GDM1 (cell line): ENCODE results near the gene MYH9.

Source experiments
- DNase-seq: peaks from one replicate; lab custom pipeline; 2025; lab: John Stamatoyannopoulos, UW

The MYH9 gene

DNA sequence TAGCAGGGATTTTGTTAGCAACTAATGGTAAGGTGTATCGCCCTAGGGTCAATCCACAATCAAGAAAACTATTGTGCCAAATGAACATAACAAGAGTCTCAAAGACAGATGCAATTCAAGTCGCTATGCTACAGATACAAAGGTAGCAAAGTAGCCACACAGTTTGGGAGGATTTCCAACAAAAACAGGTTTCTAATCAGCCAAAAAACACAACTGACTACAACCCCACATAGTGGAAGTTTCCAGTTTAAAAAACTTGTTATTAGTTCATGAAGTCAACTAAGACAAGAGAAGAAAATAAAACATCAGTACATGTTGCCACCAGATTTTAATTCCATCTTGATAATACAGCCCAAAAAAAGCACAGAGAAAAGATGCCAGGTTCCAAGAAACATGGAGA, 38.0 kb downstream of the MYH9 start:
- DNase-seq: no peak

DNA sequence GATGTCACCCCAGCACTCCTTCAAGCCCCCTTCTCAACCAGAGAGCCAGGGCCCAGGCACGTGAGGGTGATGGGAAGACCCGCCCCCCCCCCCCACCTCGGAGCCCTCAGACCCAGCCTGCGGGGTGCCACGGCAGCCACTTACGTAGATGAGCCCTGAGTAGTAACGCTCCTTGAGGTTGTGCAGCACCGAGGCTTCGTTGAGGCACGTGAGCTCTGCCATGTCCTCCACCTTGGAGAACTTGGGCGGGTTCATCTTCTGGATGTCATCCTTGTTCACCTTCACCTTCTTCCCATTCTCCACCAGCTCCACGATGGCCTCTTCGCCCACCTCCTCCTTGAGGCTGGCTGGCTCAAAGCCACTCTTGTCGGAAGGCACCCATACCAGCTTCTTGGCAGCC, 39.0 kb downstream of the MYH9 start:
- DNase-seq: no peak

DNA sequence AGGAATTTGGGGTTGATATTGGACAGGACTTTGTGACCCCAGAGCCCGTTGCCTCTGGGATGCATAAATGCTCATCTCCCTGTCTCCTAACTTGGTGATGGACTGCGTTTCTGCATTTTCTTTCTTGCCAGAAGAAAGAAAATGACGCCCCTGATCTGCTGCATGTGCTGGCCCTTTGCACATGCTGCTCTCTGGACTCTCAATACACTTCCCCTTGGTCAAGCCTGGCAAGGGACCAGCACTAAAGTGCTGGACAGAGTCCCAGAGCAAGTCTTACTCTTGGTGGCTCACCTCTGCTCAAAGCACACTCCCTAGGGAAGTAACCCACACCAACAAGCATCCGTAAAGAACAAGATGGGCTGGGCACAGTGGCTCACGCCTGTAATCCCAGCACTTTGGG, 40.7 kb downstream of the MYH9 start:
- no peak for DNase-seq

DNA sequence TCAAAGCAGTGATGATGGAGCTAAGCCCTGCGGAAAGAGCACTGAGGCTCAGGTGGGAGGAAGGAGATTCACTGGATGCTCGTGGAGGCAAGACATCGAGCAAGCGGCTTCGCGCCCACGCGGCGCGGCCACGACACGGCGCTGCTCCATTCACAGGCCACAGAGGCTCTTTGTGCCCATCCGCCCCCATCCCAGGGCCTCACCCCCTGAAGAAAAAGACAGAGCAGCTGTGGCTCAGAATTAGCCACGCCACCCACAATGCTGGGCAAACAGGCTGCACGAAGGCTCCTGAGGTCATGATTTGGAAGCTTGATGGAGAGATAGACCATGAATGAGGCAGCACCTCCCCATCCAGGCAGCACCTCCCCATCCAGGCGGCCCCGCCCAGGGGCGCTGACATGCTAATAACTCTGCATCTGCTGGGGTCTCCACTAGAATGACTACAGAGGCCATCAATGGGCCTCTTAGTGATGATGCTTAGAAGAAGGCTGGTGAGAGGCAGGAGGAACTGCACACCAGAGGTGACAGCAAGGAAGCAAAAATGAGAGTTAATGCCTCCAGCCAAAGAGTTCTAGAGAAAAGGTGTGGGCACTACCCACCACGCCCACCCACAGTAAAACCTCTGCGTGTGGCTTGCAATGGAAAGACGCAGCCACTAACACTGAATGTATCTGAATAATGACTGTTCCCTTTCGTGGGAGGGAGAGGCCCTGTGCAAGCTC, 43.5 kb downstream of the MYH9 start:
- no peak for DNase-seq

DNA sequence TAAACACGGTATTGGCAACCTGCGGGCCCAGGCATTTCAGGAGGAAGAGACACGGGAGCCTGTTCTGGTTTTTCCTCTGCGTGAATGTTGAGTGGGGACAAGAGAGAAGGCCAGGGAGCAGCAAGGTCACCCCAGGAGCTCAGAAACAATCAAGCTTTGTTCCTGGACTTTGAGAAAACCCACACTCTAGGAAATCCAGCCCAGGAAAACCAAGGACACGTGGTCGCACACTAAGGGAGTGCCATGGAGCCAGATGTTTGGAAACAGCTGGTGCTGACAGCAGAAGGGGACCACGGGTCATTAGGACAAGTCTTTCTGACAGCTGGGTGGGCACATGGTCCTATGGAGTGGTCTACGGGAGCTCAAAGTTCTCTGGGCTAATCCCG, 44.1 kb downstream of the MYH9 start:
- DNase-seq: no peak

DNA sequence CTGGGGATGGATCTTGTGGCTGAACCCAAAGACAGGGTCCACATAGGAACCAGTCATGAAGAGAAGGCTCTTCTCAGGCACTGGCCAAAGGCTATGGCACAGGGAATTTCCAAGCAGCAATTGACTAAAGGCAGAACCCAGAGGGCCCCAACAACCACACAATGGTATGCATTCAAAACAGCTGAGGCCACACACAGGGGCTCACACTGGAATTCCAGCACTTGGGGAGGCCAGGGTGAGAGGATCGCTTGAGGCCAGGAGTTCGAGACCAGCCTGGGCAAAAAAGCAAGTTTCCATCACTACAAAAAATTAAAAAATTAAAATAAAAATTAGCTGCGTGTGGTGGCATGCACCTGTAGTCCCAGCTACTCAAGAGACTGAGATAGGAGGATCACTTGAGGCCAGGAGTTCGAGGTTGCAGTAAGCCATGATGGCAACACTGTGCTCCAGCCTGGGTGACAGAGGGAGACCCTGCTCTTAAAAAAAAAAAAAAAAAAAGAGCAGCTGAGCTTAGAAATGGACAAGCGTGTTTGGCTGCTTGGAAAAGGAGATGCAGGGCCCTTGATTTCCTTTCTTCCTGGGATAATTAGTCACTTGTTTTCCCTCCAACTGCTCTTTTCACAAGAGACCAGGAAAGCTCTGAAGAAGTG, 44.6 kb downstream of the MYH9 start:
- DNase-seq: no peak

DNA sequence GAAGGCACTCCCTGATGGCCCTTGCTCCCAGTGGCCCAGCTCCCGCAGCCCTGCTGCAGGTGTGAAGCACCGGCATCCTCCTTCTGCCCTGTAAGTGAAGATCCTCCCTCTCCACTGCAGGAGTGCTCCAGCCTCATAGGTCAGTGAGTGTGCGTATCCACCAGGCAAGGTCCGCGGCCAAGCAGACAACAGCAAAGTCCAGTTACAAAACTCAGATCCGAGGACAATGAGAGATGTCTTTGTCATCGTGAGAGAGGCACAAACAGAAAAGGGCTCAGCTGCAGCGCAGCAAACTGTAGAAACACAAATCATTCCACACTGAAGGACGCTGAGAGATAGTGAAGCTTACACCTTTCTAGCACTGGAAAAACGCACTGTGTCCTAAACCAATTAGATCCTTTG, 46.1 kb downstream of the MYH9 start:
- DNase-seq: no peak

DNA sequence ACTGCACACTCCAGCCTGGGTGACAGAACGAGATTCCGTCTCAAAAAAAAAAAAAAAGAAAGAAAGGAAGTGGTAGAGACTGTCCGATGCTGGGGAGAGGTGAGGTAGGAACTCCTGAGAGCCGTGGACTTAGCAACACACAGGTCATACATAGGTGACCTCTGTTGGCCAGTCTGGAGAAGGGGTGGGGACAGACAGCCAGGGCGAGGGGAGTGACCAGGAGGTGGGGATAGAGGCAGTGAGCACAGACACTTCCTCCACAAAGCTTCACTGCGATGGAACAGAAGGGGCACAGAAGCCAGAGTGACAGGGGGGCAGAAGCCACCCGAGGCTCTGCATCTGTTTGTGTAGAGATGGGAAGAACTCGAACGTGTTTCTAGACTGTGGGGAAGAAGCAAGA, 47.1 kb downstream of the MYH9 start:
- no peak for DNase-seq

DNA sequence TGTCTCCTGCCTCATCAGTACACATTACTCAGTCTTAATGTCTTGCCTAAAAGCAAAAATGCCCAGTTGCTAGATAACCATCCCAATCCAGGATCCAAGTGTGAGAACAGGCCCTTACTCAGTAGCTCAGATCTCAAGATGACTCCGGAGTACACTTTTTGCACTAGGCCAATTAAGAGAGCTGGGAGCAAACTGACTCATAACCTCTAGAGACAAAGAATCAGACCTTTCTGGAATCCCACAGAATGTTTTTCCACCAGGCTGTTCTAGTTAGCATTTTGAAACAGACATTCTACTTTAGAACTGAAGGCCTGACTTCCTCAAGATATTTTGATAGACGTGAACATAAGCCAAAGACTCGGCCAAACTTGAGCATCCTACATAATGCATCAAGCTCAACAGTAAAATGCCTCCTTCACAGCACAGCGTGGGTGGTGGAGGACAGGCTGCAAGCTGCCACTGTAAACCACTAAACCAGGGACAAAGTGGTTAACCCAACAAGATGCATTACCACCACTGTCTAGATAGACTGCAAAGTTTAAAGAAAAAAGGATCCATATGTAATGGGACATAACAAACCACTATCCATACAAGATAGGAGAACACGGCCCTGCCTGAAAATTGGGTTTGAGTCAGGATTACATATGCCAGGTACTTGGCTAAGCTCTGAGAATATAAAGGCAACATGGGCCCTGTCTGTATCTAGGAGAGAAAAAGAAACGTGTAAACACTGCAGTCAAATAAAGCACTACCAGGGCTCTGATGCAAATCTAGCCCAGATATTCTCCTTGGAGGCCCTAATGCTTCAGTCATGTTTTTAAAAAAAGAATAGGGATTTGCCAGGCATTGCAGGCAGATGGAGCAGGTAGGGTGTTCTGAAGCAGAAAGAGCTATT, 48.3 kb downstream of the MYH9 start:
- no peak for DNase-seq

DNA sequence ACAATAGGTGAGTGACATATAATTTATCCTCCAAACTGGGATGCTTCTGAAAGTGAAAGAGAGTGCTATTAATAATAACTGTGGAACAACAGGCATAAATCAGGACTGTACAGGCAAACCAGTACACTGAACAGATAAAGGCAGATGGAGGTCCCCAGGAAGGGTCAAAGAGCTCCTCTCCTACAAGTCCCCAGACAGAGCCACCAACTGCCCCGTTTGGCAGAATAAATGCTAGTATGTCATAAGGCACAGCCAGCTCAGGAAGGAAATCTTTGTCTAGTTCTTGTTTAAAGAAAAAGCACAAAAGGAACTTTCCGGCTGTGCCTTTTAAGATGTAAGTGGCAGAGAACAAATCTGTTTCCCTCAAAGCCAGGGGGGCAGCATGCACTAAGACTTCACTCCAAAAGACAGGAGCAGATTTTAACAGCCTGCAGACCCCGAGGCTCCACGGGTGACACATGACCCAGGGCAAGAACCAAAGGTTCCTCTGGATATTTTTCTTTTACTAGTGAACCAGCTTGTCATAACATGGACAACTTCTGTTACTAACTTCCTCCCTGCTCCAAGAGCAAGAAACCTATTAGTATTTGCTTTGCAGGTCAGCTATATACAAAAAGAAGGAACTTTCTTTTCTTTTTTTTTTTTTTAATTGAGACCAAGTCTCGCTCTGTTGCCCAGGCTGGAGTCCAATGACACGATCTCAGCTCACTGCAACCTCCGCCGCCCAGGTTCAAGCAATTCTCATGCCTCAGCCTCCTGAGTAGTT, 50.2 kb downstream of the MYH9 start:
- no peak for DNase-seq

DNA sequence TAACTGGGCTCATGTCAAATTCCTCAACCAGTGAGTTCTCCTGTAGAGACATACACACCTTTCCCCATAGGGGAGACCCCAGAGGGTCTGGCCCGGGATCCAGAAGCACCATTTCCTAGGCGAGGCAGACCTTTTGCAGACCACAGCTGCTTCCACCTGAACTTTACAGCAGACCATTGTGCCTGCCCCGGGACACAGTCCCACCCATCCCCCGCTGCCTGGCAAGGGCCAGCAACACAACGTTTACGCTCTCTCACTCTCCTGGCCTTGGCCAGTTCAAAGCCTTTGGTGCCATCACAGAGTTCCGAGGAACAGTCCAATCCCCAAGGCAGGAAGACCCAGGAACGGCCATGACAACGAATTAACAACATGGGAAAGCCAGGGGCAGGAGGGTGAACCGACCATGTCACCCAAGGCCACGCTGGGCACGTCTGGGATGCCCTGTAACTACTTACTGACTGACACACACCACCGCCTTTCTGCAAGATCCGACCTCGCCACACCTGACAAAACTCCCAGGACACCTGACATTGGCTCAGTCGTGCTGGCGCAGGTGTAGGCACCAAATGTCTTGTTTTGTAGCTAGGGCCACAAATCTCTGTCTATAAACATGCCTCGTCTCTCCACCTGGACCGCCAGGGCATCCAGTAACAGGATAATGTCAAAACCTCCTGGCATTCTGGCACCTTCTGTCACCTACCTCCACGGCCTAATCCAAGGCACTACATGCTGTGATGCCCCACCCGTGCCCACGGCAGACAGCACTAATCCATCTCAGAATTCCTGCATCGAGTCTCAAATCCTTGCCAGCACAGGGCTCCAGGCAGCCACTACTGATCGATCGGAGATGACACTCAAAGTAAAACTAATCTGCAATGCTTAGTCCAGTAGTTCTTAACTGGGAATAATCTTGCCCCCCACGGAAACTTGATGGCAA, 51.3 kb downstream of the MYH9 start:
- DNase-seq: no peak

DNA sequence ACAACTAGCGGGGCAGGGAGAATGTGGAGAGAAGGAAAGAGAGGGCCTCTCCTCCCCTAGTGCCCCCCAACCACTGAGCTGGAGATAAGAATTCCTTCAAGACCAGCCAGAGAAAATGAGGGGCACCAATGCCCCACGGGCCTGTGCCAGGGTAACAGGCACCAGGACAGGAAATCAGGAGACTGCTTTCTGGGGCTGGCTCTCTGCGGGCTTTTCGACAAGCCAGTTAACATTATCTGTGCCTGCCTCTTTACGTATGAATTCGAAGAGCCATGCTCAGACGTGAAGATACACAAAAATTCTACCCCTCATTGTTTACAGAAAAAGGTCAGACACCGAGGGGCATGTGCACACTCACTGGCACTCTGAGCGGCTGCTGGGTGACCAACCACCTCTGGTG, 52.1 kb downstream of the MYH9 start:
- DNase-seq: no peak

DNA sequence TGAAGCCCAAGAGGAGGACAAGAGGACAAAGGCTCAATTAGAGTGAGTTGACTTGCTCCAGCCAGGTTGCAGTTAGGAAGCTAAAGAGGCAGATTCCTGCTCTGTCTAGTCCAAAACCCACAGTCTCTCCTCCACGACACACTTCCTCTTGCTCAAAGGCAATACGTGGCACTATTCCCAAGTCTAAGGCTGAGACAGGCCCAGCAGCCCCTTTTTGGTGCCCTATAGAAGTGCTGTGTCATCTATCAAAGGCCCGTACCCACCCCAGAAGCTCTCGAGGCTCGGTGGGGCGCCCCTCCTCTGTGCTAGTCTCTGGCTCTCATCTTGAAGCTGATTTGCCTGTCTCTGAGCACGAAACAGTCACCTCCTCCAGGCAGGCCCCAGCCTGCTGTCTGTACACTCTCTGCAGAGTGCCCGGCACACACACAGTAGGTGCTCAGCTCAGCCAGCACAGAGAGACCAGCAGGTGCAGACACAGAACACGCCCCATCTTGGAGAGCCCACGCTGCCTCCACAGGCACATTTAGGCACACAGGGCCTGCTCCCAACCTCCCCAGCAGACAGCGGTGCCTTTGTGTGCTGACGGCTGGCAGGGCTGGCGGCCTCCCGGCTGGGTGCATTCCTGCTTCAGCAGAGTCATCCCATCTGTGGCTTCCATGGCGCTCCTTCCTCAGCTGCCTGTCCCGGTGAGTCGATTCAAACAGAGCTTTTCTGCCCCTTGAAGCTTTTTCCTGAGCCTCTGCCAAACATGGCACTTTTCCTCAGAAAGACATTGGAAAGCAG, 52.8 kb downstream of the MYH9 start:
- DNase-seq: peak; percentile 66

DNA sequence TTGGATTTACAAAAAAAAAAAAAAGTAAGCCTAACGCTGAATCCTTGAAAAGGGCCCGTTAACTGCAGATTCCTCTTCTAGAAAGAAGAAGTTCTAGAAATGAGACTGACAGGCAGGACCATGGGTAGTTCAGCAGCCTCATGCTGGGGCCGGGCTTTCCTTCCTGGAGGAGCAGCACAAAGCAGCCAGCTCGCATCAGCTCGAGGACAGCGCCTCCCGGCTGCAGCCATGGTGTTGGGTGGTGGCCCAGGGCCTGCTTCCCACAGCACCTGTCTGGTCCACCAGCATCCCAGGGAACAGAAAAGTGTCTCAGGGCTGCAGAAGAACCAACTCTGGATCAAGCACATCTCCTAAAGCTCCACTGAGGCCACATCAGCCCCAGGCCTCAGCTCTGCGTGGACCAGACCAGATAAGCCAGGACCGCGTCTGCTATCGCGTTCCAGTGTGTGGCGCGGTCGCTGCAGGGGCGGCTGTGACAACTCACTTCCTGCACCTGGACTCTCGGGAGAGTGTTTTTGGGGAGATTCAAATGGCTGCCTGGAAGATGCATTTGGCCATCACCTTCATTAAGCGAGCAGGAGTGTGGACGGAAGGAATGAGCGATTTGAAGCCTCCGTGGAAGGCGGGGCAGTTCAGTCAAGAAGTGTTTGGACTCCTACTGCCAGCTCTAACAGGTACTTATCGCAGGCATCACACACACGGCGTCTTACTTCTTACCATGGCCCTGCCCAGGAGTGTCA, 53.5 kb downstream of the MYH9 start:
- peak; percentile 53 for DNase-seq

DNA sequence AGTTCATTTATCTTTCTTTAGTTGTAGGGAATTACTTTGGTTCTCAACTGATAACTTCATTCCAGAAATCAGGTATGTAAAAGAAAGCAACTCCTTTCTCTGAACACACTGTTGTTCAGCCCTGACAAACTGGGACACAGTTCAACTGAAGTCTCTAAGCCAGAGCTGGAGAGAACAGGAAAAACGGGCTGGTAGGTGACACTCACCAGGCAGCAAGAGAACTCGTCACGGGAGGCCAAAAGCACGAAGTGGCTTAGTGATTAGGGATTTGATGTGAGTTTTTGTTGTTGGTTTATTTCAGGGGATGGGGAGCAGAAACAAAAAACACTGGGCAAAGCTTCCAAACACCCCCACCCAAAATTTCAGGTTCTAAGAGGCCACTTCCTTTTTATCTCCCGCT, 54.1 kb downstream of the MYH9 start:
- no peak for DNase-seq

DNA sequence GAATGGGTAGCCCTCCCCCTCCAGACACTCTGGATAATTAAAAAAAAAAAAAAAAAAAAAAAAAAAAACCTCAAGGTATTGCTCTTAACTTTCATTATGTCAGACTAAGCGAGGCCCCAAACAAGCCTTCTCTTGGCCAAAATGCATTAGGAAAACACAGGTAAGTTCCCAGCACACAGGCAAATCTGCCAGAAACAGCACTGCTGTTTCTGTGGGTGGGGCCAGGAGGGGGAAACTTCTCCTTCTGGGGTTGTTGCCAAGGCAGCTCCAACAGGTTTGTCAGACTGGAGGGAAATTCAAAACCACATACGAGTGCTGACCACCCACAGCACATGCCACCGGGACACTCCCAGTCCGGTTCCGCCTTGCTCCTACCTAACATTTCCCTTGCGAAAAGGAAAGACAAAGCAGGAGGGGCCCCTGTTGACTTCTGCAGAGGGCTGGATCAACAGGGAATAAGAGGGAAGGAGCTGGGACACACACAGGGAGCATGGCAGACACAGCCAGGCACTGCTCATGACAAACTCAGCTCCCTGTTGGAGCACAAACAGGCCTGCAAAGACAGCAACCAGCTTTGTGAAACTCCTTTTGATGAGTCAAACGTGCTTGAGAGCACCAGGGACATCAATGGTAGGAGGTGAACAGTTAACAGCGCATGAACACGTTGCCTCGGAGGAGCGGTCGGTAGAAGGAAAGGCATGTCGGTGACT, 55.0 kb downstream of the MYH9 start:
- DNase-seq: peak; percentile 35

DNA sequence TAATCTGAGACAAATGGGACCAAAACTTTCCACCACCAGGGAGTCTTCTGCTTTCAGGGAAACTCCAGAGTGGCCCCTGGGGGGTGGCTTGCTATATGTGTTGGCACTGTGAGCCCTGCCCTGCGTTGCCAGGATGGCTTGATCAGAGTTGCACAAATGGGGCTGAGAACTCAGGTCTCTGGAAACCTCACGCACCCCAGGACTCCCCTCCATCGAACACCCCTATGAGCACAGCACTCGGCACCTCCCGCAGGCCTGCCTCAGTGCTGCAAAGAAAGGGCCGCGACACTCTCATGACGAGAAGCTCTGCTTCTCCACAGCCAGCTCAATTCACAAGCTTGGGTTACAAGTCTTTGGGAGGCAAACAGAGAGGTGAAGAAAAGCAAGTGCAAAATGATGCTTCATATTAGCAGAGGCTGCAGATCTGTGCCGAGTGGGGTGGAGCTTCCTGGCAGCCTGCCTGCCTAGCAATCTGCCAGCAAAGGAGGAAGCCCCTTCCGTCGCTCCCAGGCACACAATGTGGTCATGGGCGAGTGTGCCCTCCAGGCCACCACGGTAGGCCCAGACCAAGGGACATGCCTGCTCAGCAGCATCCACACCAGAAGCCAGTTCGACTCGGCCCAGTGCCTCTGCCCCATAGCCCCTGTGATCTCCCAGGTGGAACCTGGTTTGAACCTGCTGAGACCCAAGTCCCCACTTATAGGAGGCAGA, 55.7 kb downstream of the MYH9 start:
- peak; percentile 71 for DNase-seq

DNA sequence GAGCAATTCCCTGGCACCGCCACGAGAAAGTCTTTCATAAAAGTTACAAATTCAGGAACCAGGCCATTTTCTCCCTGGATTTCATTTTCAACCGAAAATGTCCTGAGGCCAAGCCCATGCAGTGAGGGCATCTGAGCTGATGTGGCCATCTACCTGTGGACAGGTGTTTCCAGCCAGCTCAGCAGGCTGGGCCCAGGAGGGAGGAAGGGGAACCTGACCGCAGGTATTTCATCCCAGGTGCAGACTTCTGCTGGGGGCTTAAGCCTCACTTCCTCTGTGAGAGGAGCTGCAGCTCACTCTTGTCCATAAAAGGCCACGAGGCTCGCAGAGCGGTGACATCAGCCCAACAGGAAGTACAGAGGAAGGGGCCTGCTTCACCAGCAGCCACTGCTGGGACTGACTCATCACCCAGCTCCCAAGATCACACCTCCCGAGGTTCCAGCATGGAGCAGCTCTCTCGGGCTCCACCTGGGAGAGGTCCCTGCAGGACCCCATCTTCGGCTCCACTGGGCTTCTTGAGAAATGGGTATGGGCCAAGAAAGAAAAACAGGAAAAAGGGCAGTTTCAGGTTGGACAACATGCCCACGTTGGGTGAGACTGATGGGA, 56.4 kb downstream of the MYH9 start:
- peak; percentile 87 for DNase-seq
